Right atrium auricular region (tissue), 2 donors: ENCODE results near the gene WDR18. TPM values are rescaled to one million over a fixed set of nuclear protein-coding genes. Genes with fewer than 3 reads are reported as not detected.
"Not testable (repeated sequence)": the region's sequence is repeated elsewhere in the genome, so short reads cannot be mapped to it uniquely, and the experiment has no call there.

ENCODE experiments used
- DNase-seq: peaks from one replicate; pipeline ENCODE4 v3.0.0-alpha.2; 2019; ENCODE audit warnings: low spot score
- H3K27ac ChIP-seq, 2 donors: fragments of 200-600 bp; sonication (generic); 1 replicate in 1 of 2; 2 replicates in 1 of 2; pipeline ENCODE4 v1.5.1; 2016 to 2019
- H3K27me3 ChIP-seq, 2 donors: fragments of 200-600 bp; sonication (generic); one replicate each; pipeline versions ENCODE4 v1.5.1 to v1.6.0; 2017 to 2019
- H3K36me3 ChIP-seq: fragments of 200-600 bp; sonication (generic); one replicate; pipeline ENCODE4 v1.5.1; 2016
- H3K4me1 ChIP-seq, 2 donors: fragments of 200-600 bp; sonication (generic); one replicate each; pipeline versions ENCODE4 v1.5.1 to v1.6.0; 2017 to 2019
- H3K4me3 ChIP-seq, 2 donors: fragments of 200-600 bp; sonication (generic); 1 replicate in 1 of 2; 2 replicates in 1 of 2; pipeline ENCODE4 v1.5.1; 2017 to 2019; ENCODE audit warnings: mild to moderate bottlenecking in 1 of 2, moderate library complexity in 1 of 2
- H3K9me3 ChIP-seq, 2 donors: fragments of 200-600 bp; sonication (generic); one replicate each; pipeline ENCODE4 v1.5.1; 2019
- CTCF ChIP-seq, 2 donors: fragments of 200-600 bp; sonication (generic); IDR thresholded peaks; one replicate each; pipeline ENCODE4 v1.5.1; 2019; ENCODE audit warnings: antibody characterized with exemption in 2 of 2
- total RNA-seq, 2 donors: library from RNA; depleted of rRNA; stranded (reverse); fragments of >200 nt; gene quantifications; one replicate each; pipeline ENCODE4 v1.1.0, GENCODE V29; 2016

Gene WDR18
- total RNA-seq, 2 donors from 2014 or later: 13.3 to 24.9 TPM

DNA sequence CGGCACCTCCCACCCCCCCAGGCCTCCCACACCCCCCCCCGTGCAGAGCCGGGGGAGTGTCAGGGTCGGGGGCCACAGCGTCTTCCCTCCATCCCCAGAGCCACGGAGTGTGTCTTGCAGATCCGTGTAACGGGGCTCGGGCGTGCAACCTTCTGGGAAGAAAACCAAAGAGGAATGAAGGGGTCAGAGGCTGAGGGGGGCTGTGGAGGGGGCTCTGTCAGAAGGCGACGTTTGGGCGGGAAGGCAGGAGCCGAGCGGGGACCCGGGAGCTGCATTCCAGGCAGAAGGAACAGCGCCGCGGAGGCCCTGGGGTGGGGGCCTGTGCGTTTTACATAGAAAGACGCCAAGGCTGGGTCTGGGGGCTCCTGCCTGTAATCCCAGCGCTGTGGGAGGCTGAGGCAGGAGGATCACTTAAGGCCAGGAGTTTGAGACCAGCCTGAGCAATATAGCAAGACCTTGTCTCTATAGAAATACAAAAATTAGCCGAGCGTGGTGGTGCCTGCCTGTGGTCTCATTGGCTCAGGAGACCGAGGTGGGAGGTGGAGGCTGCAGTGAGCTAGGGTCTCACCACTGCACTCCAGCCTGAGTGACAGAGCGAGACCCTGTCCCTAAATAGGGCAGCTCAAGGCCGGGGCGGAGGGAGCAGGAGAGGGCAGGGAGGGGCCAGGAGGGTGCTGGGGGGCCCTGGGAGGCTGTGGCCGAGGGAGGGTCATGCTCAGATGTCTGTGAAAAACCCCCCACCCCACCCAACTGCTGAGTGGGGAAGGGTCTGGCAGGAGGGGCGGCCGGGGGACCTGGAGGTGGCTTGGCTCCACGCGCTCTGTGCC, 30.5 kb upstream of the WDR18 start:
- no peaks in the 10 kb centered on the region for H3K36me3 ChIP-seq
- no peaks in the 10 kb centered on the region for H3K9me3 ChIP-seq
- H3K27me3 ChIP-seq: no peaks in the 10 kb centered on the region
- no peak for DNase-seq
- no peak for TF ChIP-seq CTCF (IDR thresholded peaks at IDR 0.05)
- no peak overlapping the region for H3K4me3 ChIP-seq
- H3K4me1 ChIP-seq: peaks cover 0 to 8% of the 10 kb centered on the region in 2 donors
- H3K27ac ChIP-seq: no peak overlapping the region

DNA sequence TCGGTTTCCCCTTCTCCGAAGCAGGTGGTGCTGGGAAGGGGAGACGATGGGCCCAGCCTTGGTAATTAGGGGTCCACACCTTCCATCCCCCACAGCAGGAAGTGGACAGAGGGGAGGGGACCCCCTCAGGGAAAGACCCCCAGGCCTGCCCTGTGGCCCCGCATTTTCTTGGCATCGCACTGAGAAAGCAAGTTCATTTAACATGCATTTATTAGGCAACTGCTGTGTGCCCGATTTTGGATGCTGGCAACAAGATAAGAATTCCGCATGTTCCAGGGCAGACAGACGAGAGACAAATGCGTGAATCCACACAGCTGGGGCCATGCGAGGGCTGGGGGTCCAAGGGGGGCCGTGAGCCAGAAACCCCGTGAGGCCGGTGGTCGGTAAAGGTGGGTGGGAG, 29.9 kb upstream of the WDR18 start:
- Histone ChIP-seq H3K36me3 (no peaks in the 10 kb centered on the region), H3K4me3 (no peak overlapping the region), H3K4me1 (peaks cover 0 to 8% of the 10 kb centered on the region in 2 donors), H3K9me3 (no peaks in the 10 kb centered on the region), H3K27ac (no peak overlapping the region), H3K27me3 (no peaks in the 10 kb centered on the region)
- DNase-seq: no peak
- TF ChIP-seq CTCF (IDR thresholded peaks at IDR 0.05): no peak

- H3K4me1 ChIP-seq: peaks cover 0 to 8% of the 10 kb centered on the region in 2 donors
- H3K9me3 ChIP-seq: no peaks in the 10 kb centered on the region
- no peak overlapping the region for H3K27ac ChIP-seq
- H3K27me3 ChIP-seq: no peaks in the 10 kb centered on the region
- TF ChIP-seq CTCF (IDR thresholded peaks at IDR 0.05): no peak
- no peaks in the 10 kb centered on the region for H3K36me3 ChIP-seq
- no peak overlapping the region for H3K4me3 ChIP-seq
- no peak for DNase-seq
Observed at GRCh38 chr19:954672-955494, 29.3 kb upstream of the WDR18 start.

DNA sequence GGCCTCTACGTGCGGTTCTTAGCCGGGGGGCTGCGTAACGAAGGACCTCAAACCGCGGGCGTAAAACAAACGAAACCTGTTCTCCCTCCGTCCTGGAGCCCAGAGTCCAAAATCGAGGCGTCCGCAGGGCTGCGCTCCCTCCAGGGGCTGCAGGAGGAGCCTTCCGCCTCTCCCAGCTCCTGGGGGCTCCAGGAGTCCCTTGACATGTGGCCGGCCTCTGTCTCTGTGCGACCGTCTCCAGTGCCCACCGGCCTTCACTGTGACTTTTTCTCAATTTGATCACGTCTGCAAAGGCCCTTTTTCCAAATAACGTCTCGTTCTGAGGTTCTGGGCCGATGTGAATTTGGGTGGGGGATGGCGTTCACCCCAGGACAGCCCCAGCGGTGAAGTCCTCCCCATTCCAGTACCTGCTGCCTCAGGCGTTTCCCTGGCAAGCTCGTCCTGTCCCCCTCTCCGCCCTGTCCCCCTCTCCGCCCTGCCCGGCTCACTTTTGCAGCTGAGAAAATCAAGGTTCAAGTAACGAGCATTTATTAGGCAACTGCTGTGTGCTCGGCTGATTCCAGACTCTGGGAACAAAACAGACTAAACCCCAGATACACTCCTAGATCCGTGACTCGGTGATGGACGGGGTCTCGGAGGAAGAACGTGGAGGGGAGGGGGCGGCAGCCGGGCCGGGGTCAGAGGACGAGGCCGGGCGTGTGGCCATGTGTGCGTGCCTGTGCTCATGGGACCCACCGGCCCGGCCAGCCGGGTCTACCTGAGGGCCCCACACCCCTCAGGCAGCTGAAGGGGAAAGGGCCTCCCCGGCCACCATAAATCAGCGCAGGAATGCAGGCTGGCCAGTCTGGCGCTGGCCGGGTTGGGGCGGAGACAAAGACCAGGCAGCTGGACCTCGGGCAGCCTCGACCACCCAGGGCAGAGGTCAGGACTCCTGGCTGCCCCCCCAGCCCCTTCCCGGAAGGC, 28.1 kb upstream of the WDR18 start:
- Histone ChIP-seq H3K4me1 (peaks cover 0 to 8% of the 10 kb centered on the region in 2 donors), H3K27ac (no peak overlapping the region), H3K27me3 (no peaks in the 10 kb centered on the region), H3K9me3 (no peaks in the 10 kb centered on the region), H3K4me3 (no peak overlapping the region), H3K36me3 (no peaks in the 10 kb centered on the region)
- TF ChIP-seq CTCF (IDR thresholded peaks at IDR 0.05): no peak
- no peak for DNase-seq

- Histone ChIP-seq H3K36me3 (no peaks in the 10 kb centered on the region), H3K27ac (no peak overlapping the region), H3K4me3 (no peak overlapping the region), H3K9me3 (no peaks in the 10 kb centered on the region), H3K4me1 (peaks cover 0 to 8% of the 10 kb centered on the region in 2 donors), H3K27me3 (no peaks in the 10 kb centered on the region)
- no peak for TF ChIP-seq CTCF (IDR thresholded peaks at IDR 0.05)
- DNase-seq: no peak
Observed at GRCh38 chr19:956766-957440, 27.2 kb upstream of the WDR18 start.

- DNase-seq, H3K27ac ChIP-seq, H3K36me3 ChIP-seq, H3K9me3 ChIP-seq, H3K27me3 ChIP-seq, H3K4me3 ChIP-seq, H3K4me1 ChIP-seq: not testable (repeated sequence)
Observed at GRCh38 chr19:957578-957977, 26.6 kb upstream of the WDR18 start.
